Panc1 (cell line): ENCODE data around the gene DPM3. TPM values are rescaled to one million over a fixed set of nuclear protein-coding genes. Genes with fewer than 3 reads are reported as not detected.

ENCODE experiments used
- ATAC-seq: fragments of 200-7000 bp; cut with Tn5 transposase; 2 replicates; pipeline ENCODE4 v1.9.1; 2020; ENCODE audit warnings: mild to moderate bottlenecking, moderate library complexity
- BruUV-seq: library from RNA; stranded (reverse); fragments of 400-500 nt; replicated peaks from 2 replicates; lab custom pipeline; 2021; lab: Mats Ljungman, UMichigan
- CTCF ChIA-PET: fragments of 300-600 bp; sonication (Branson Sonifier 250); formaldehyde crosslinking; loops from one replicate; lab custom pipeline; 2022; ENCODE audit warnings: antibody characterized with exemption; lab: Charles Lee
- POLR2A ChIA-PET: fragments of 300-600 bp; sonication (Branson Sonifier 250); formaldehyde crosslinking; loops from one replicate; lab custom pipeline; 2022; ENCODE audit warnings: antibody characterized with exemption; lab: Charles Lee
- DNase-seq: peaks from one replicate; pipeline ENCODE4 v3.0.0-alpha.2; 2010; ENCODE audit warnings: low read depth, low spot score
- H3K27ac ChIP-seq: 2 replicates; pipeline ENCODE4 v1.5.1; 2011; ENCODE audit warnings: mild to moderate bottlenecking, low read length, inconsistent platforms
- H3K27me3 ChIP-seq: fragments of 200-500 bp; sonication (Bioruptor generic); 2 replicates; pipeline ENCODE4 v1.6.0; 2014; ENCODE audit warnings: low read length, inconsistent platforms; ENCODE audit not compliant: control insufficient read depth, insufficient read depth
- H3K36me3 ChIP-seq: fragments of 200-500 bp; sonication (Bioruptor generic); 2 replicates; pipeline ENCODE4 v1.5.1; 2014; ENCODE audit warnings: inconsistent platforms, mild to moderate bottlenecking, low read length, moderate library complexity; ENCODE audit not compliant: control insufficient read depth, insufficient read depth
- H3K4me1 ChIP-seq: 2 replicates; pipeline ENCODE4 v1.5.1; 2011; ENCODE audit warnings: inconsistent platforms, mild to moderate bottlenecking, low read length, moderate library complexity; ENCODE audit not compliant: control insufficient read depth, insufficient read depth
- H3K4me3 ChIP-seq, 2 experiments: 2 replicates each; pipeline ENCODE4 v1.5.1; 2011 to 2012; ENCODE audit warnings: low read depth in 2 of 2, low read length in 2 of 2, mild to moderate bottlenecking in 2 of 2, inconsistent platforms in 1 of 2, moderate library complexity in 1 of 2
- H3K9me3 ChIP-seq: fragments of 200-500 bp; sonication (Bioruptor generic); 2 replicates; pipeline ENCODE4 v1.5.1; 2014; ENCODE audit warnings: low read depth, mild to moderate bottlenecking, inconsistent platforms, low read length, moderate library complexity; ENCODE audit not compliant: control insufficient read depth, insufficient read depth
- CTCF ChIP-seq: fragments of 450-650 bp; IDR thresholded peaks from 2 replicates; pipeline ENCODE4 v1.5.1; 2017; ENCODE audit warnings: mild to moderate bottlenecking
- POLR2AphosphoS5 ChIP-seq: IDR thresholded peaks from 2 replicates; pipeline ENCODE4 v1.6.1; 2012; ENCODE audit warnings: mild to moderate bottlenecking, low read depth, low read length, moderate library complexity
- REST ChIP-seq, 2 experiments: IDR thresholded peaks; 2 replicates each; pipeline ENCODE4 v1.6.1; 2011 to 2012; ENCODE audit warnings: low read depth in 2 of 2, control low read depth in 1 of 2, low read length in 1 of 2, mild to moderate bottlenecking in 1 of 2, moderate library complexity in 1 of 2; ENCODE audit not compliant: insufficient read depth in 1 of 2
- SIN3A ChIP-seq: IDR thresholded peaks from 2 replicates; pipeline ENCODE4 v1.6.1; 2012; ENCODE audit warnings: low read depth, mild to moderate bottlenecking, low read length, moderate library complexity, borderline replicate concordance; ENCODE audit not compliant: insufficient read depth
- TCF7L2 ChIP-seq: IDR thresholded peaks from 2 replicates; pipeline ENCODE4 v1.6.1; 2011; ENCODE audit warnings: mild to moderate bottlenecking, low read depth, low read length, inconsistent platforms
- in situ Hi-C: cut with HindIII; loops from 2 replicates; pipeline ENCODE4 v1.10.0; 2016; ENCODE audit warnings: low sequenced_read_pairs, low pct_unique_long_range_greater_than_20kb
- intact Hi-C: fragments of 100-400 bp; cut with micrococcal nuclease; formaldehyde crosslinking; loops from one replicate; pipeline ENCODE4 v1.10.0; 2022; ENCODE audit not compliant: unreplicated experiment
- total RNA-seq: library from RNA; stranded (reverse); gene quantifications from one replicate; pipeline ENCODE4 v1.2.1, GENCODE V29; 2021; ENCODE audit not compliant: unreplicated experiment

Gene DPM3
- total RNA-seq, 1 experiment from 2014 or later: 66.0 TPM

GRCh38 chr1:155122308-155122707 lies 18.0 kb downstream of the DPM3 start:
- in situ Hi-C loops: no loop called here
- H3K9me3 ChIP-seq: no peaks in the 10 kb centered on the region
- CTCF ChIA-PET: no interaction called here
- H3K4me3 ChIP-seq: no peak overlapping the region
- no peak for ATAC-seq
- TF ChIP-seq TCF7L2 (no peak), POLR2AphosphoS5 (no peak), CTCF (no peak), REST (IDR thresholded peaks at IDR 0.05; ENCODE audit: insufficient read depth in 1 of 2, low read depth in 2 of 2, low read length in 1 of 2) (no peak), SIN3A (no peak)
- no TSS peak for BruUV-seq
- POLR2A ChIA-PET: interaction anchor here (0.6 kb wide), 1 partner anchor 45 kb away, joined by 3 read pairs; no protein-coding TSS in a partner anchor
- H3K27ac ChIP-seq: no peak overlapping the region
- peaks cover 28% of the 10 kb centered on the region for H3K4me1 ChIP-seq
- no peaks in the 10 kb centered on the region for H3K27me3 ChIP-seq
- no peak for DNase-seq
- H3K36me3 ChIP-seq: no peaks in the 10 kb centered on the region
- intact Hi-C loops: no loop called here

- intact Hi-C loops: no loop called here
- CTCF ChIA-PET: interaction anchor here (0.7 to 1.9 kb wide), 2 partner anchors 21 to 46 kb away, joined by 3 to 5 read pairs; no protein-coding TSS in a partner anchor
- no peak for TF ChIP-seq REST (IDR thresholded peaks at IDR 0.05; ENCODE audit: insufficient read depth in 1 of 2, low read depth in 2 of 2, low read length in 1 of 2)
- TF ChIP-seq CTCF: no peak
- no peak for TF ChIP-seq POLR2AphosphoS5
- no peak for TF ChIP-seq SIN3A
- no peak for TF ChIP-seq TCF7L2
- Histone ChIP-seq H3K9me3 (no peaks in the 10 kb centered on the region), H3K36me3 (no peaks in the 10 kb centered on the region), H3K4me1 (peaks cover 20% of the 10 kb centered on the region), H3K27ac (no peak overlapping the region), H3K4me3 (no peak overlapping the region), H3K27me3 (no peaks in the 10 kb centered on the region)
- POLR2A ChIA-PET: no interaction called here
- ATAC-seq (no peak), DNase-seq (no peak)
- in situ Hi-C loops: no loop called here
- no TSS peak for BruUV-seq
Measured at GRCh38 chr1:155121249-155121648, 19.1 kb downstream of the DPM3 start.
